ACC112 (cell line): ENCODE results near the gene ARHGEF3.

Experiments
- H2AFZ ChIP-seq: fragments of 200-600 bp; sonication (generic); one replicate; pipeline ENCODE4 v1.6.0; 2017; ENCODE audit warnings: antibody characterized with exemption, low read length; ENCODE audit not compliant: unreplicated experiment
- H3K27ac ChIP-seq: fragments of 200-600 bp; sonication (generic); 2 replicates; pipeline ENCODE4 v1.5.1; 2014; ENCODE audit warnings: low read depth, mild to moderate bottlenecking, antibody characterized with exemption, low read length, moderate library complexity
- H3K27me3 ChIP-seq: fragments of 200-600 bp; sonication (generic); 2 replicates; pipeline ENCODE4 v1.6.1; 2014; ENCODE audit warnings: mild to moderate bottlenecking, antibody characterized with exemption, low read length, moderate library complexity, mixed read lengths; ENCODE audit not compliant: insufficient read depth
- H3K36me3 ChIP-seq: fragments of 200-600 bp; sonication (generic); 2 replicates; pipeline ENCODE4 v1.6.1; 2016; ENCODE audit warnings: mild to moderate bottlenecking, antibody characterized with exemption, low read length, moderate library complexity, mixed read lengths; ENCODE audit not compliant: insufficient read depth
- H3K4me1 ChIP-seq: fragments of 200-600 bp; sonication (generic); one replicate; pipeline ENCODE4 v1.6.1; 2016; ENCODE audit warnings: low read length, mixed read lengths; ENCODE audit not compliant: insufficient read depth, unreplicated experiment, control insufficient read depth
- H3K4me3 ChIP-seq: fragments of 200-600 bp; sonication (generic); 2 replicates; pipeline ENCODE4 v1.5.1; 2014; ENCODE audit warnings: mild to moderate bottlenecking, low read depth, low read length
- H3K79me2 ChIP-seq: fragments of 200-600 bp; sonication (generic); one replicate; pipeline ENCODE4 v1.6.0; 2016; ENCODE audit warnings: low read length; ENCODE audit not compliant: control insufficient read depth, unreplicated experiment, insufficient read depth

Gene ARHGEF3

DNA sequence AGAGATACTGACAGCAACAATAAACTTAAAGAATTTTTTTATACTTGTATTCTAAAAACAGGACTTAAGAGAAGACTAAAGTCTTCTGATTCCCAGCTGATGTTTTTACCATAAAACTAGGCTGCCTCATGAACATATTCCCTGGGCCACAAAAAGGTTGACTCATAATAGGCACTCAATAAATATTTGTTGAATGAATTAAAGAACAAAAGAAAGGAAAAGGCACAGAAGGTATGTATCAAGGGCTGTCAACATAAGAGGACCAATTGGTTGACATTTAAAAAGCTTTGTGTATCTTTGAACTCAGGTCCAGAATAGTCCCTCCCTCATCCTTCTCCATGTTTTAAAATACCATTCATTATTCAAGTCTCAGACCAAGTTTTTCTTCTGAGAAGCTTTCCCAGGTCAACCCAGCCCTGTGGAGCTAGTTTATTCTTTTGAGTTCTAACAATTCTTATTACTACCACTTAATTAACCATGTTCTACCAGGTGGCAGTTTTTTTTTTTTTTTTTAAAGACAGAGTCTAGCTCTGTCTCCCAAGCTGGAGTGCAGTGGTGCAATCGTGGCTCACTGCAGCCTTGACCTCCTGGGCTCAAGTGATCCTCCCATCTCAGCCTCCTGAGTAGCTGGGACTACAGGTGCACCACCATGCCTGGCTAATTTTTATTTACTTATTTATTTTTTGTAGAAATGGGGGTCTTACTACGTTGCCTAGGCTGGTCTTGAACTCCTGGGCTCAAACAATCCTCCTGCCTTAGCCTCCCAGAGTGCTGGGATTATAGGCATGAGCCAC lies 17.5 kb upstream of the ARHGEF3 start:
- Histone ChIP-seq H3K4me1 (no peaks in the 10 kb centered on the region), H3K79me2 (no peaks in the 10 kb centered on the region), H3K36me3 (no peaks in the 10 kb centered on the region), H2AFZ (no peak overlapping the region), H3K4me3 (no peak overlapping the region), H3K27ac (no peak overlapping the region), H3K27me3 (peaks cover 25% of the 10 kb centered on the region; the same call in 1 of the 2 replicates)

DNA sequence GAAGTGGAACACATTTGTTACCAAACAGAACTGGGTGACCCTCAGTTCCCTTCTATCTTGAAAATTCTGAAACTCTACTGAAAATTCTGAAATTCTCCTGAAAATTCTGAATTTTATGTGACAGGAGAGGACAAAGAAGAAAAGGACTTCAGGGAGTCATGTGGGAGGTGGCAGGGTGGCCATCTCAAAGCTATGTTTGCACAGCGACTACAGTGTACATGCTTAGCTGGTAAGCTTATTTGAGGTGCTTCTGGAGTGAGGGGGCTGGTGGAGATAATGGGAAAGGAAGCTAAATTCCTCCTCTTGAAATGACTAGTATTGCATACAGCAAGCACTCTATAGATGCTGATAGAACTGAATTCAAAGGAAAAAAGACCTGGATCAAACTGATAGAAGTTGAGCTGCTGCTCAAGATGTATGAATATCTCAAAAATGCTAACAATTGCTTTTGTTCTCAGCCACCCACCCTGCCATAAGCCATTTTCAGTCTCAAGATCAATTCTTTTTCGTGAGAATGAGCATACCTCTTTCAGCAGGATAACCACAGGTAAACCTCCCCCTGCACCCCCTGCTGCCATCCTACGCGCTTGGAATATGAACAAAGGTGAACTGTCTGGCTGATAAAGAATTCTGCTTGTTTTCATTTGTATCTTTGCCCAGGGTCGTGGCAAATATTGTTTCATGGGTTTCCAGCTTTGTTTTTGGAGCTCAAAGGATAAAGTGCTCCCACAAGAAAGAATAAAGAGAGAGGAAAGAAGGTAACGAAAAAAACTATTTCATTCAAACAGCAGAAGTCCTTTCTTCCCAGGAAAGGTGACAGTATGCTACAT lies 16.6 kb upstream of the ARHGEF3 start:
- Histone ChIP-seq H3K27me3 (peaks cover 18% of the 10 kb centered on the region; the same call in 1 of the 2 replicates), H3K36me3 (no peaks in the 10 kb centered on the region), H2AFZ (no peak overlapping the region), H3K4me3 (no peak overlapping the region), H3K79me2 (no peaks in the 10 kb centered on the region), H3K27ac (no peak overlapping the region), H3K4me1 (peaks cover 7% of the 10 kb centered on the region)

DNA sequence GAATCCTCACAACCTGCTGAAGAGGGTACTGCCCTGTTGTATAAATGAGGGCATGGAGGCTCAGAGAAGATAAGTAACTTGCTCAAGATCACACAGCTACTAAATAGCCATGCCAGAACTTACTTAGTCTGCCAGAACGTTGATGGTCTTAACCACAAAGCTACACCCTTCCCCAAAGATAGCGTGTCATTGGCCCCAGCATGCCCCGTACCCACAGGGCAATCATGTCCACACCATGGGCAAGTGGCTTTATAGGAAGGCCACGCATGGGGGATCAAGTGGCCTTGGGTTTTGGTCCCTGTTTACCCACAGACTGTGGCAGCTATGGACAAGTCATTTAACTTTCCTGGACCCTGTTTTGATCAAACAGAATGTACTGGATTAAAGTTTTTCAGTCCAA lies 15.9 kb upstream of the ARHGEF3 start:
- no peaks in the 10 kb centered on the region for H3K79me2 ChIP-seq
- H3K4me3 ChIP-seq, result no peak overlapping the region
- H3K4me1 ChIP-seq, result peaks cover 14% of the 10 kb centered on the region

DNA sequence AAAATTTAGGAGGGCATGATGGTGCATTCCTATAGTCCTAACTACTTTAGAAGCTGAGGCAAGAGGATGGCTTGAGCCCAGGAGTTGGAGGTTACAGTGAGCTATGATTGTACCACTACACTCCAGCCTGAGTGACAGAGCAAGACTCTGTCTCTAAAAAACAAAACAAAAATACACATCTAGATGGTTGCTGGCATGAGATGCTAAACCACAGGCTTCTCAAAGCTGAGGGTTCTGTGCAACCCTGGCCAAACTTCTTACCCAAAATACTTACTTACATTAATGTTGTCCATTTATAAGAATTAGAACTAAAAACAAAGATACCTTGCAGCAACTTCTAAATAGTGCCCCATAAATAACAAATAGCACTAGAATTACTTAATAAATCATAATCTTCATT lies 14.3 kb upstream of the ARHGEF3 start:
- Histone ChIP-seq H3K27me3 (peaks cover 18% of the 10 kb centered on the region; the same call in 1 of the 2 replicates), H3K36me3 (no peaks in the 10 kb centered on the region), H3K27ac (no peak overlapping the region), H3K79me2 (no peaks in the 10 kb centered on the region), H3K4me3 (no peak overlapping the region), H2AFZ (no peak overlapping the region), H3K4me1 (peaks cover 16% of the 10 kb centered on the region)

More for the DNA sequence above, 15.9 kb upstream of the ARHGEF3 start:
- H3K27me3 ChIP-seq, result peaks cover 18% of the 10 kb centered on the region; the same call in 1 of the 2 replicates
- no peak overlapping the region for H3K27ac ChIP-seq
- H3K36me3 ChIP-seq, result no peaks in the 10 kb centered on the region
- no peak overlapping the region for H2AFZ ChIP-seq

DNA sequence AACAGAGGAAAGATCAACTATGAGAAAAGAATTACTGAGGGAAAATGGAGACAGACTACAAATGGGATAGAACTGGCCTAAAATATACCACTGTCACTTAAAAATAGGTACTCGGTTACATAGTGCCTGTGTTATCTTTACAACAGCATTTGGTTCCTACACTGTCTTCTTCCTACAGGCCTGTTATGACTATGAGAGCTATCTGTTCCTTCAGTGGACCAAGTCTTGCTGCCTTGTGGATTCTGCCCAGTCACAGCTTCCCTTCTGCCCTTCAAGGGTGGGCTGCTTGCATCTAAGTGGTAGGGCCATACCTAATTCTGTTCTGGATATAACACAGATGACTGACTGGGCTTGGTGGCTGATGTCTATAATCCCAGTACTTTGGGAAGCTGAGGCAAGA lies 13.8 kb upstream of the ARHGEF3 start:
- Histone ChIP-seq H2AFZ (no peak overlapping the region), H3K4me1 (peaks cover 16% of the 10 kb centered on the region), H3K79me2 (no peaks in the 10 kb centered on the region), H3K36me3 (no peaks in the 10 kb centered on the region), H3K27me3 (peaks cover 18% of the 10 kb centered on the region; the same call in 1 of the 2 replicates), H3K4me3 (no peak overlapping the region), H3K27ac (no peak overlapping the region)

DNA sequence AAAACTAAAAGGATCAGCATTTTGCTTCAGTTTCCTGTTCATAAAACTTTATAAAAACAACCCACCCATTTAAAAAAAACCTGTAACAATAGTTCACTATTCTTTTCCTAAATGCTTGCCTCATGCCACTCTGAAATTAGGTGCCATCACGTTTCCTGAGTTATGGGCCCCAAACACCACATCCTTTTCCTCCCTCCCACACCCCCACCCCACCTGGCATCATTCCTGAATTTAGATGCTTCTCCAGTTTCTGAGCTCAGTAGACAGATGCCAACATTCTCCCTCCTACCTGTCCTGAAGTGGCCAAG lies 11.9 kb upstream of the ARHGEF3 start:
- H3K36me3 ChIP-seq, result no peaks in the 10 kb centered on the region
- H3K27ac ChIP-seq, result peak overlapping the region; percentile 30; the same call in 1 of the 2 replicates
- peaks cover 16% of the 10 kb centered on the region; the same call in 1 of the 2 replicates for H3K27me3 ChIP-seq
- H3K79me2 ChIP-seq, result no peaks in the 10 kb centered on the region
- H3K4me3 ChIP-seq, result no peak overlapping the region; the same call in 1 of the 2 replicates
- H3K4me1 ChIP-seq, result peaks cover 16% of the 10 kb centered on the region
- H2AFZ ChIP-seq, result peak overlapping the region; percentile 85

DNA sequence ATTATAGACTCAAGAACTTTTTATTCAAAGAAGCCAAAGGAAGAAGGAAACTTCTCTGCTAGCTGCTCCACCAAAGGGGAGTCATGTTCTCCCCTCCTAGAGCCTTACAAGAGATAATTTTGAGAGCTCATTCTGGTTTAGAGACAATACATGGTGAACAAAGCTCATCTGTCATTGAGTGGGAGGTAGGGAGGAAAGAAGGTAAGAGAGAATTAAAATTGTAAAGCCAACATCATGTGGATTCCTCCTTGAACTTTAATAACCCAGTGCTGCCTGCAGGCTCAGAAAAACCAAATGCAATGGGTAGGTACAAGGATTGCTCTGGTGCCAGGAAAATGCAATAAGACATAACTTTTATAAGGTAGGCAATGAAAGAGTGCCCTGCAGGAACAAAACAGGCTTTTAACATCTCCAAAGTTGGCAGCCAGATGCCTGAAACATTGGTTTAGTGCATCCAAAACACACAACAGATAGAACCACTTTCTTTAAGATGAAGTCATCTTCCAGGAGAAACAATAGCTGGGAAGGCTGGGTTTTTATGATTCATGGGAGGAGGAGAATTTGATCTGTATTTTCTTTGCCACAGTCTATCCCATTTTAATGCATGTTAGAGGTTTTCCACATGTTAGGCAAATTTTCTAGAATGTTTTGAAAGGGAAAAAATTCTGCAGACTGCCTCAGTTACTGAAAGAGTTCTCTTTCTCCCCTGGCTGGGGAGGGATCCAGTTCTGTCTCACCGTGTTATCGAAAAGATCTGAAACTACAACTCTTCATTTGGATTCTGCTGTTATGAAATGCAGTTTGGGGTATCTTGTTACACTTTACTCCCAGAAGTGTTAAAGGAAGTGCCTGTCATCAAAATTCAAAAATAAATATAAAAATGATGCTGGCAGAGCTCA lies 11.3 kb upstream of the ARHGEF3 start:
- Histone ChIP-seq H3K36me3 (no peaks in the 10 kb centered on the region), H3K4me3 (peak overlapping the region; percentile 55), H2AFZ (peak overlapping the region; percentile 85), H3K4me1 (peaks cover 16% of the 10 kb centered on the region), H3K27ac (peak overlapping the region; percentile 30), H3K27me3 (peaks cover 10% of the 10 kb centered on the region; the same call in 1 of the 2 replicates), H3K79me2 (no peaks in the 10 kb centered on the region)

DNA sequence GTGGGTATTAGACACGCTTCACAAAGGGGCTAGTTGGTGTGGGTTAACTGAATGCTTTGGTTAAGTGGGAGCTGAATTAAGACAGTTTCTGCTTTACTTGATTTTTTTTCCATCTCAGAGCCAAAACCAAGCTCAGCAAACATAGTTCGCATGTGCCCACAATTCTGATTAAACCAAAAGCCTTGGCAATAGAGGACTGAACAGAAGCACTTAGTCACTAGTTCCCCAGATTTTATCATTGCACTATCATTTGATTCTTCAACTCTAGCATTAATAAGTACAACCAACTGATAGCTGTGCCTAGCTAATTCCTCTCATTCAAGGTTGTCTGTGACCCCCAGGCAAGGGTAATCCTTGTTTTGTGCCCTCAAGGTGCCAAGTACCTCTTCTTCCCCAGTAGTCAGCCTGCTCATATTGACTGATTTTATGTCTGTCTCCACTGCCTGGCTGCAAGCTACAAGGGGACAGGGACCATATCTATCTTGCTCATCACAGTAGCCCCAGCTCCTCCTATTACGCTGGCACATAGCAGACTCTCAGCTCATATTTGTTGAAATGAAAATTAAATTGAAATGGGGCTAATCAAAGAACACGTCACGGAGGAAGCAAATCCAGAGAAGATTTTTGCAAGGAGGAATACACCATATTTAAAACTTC lies 9.9 kb upstream of the ARHGEF3 start:
- Histone ChIP-seq H3K36me3 (no peaks in the 10 kb centered on the region), H3K27ac (no peak overlapping the region), H2AFZ (no peak overlapping the region), H3K27me3 (no peaks in the 10 kb centered on the region), H3K4me1 (peaks cover 16% of the 10 kb centered on the region), H3K4me3 (no peak overlapping the region), H3K79me2 (no peaks in the 10 kb centered on the region)

DNA sequence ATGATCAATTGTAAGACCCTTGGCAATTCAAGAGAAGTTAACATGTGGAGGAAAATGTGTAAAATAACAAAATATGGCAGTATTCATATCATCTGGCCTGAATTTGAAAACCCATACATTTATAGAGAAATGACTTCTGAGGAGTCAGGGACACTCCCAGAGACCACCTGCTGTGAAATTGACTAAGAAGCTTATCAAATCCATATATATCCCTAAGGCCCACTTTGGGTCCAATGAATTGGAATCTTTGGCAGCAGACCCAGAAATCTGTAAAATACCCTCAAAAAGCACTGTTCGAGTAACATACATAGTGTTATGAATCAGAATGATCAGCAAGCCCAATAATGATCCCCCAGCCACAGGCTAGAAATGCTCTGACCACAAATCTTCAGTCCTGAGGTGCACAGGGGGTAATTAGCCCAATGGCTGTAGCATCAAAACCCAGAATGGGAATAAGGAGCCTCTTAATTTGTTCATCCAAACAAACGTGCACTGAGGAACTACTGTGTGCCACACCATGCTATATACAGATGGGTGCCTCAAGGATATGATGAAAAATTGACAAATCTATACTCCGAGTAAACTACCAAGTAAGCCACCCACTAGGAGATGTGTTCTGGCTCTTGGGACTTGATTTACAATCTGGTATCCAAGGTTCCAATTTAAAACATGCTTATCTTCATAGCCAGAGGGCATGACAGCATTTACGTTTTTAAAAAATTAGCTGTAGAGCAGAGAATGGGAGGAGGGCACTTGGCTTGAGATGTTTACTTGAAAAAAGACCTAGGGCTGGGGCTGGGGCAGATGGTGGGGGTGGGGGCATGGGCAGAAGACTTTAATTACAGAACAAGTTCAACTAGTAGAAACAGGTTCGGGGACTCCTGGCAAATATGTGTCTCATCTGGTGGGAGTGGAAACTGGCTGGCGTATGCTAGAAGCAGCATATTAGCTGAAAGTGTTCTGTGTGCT lies 9.1 kb upstream of the ARHGEF3 start:
- Histone ChIP-seq H3K27ac (no peak overlapping the region), H2AFZ (no peak overlapping the region), H3K27me3 (no peaks in the 10 kb centered on the region), H3K36me3 (no peaks in the 10 kb centered on the region), H3K79me2 (no peaks in the 10 kb centered on the region), H3K4me1 (peaks cover 16% of the 10 kb centered on the region), H3K4me3 (no peak overlapping the region)
